ENCODE results near the gene BTBD9. TPM values are rescaled to one million over a fixed set of nuclear protein-coding genes. Genes with fewer than 3 reads are reported as not detected.

The BTBD9 gene
- total and polyA plus RNA-seq, 9 of the 15 experiments (the other 6 are each of a cell fraction or from before 2014, with no cell fraction given) = 0.08 to 1.6 (median 0.58) TPM

GRCh38 chr6:38262026-38262425 is 377.7 kb downstream of the BTBD9 start:
- ATAC-seq (no peak), FAIRE-seq (no peak), DNase-seq (ENCODE audit: extremely low read depth in 1 of 4, low spot score in 3 of 4) (no peak)
- Histone ChIP-seq H3K4me2 (ENCODE audit: insufficient read depth, low read length) (no peak overlapping the region), H3K4me1 (replicated peaks in 1 of 2; ENCODE audit: control insufficient read depth in 2 of 2, insufficient read depth in 2 of 2, low read length in 2 of 2) (no peaks in the 10 kb centered on the region), H3K4me3 (no peak overlapping the region), H4K20me1 (replicated peaks; ENCODE audit: control insufficient read depth, insufficient read depth, low read length) (no peaks in the 10 kb centered on the region; the same call in 1 of the 2 replicates), H2AFZ (ENCODE audit: low read depth, low read length) (no peak overlapping the region), H3K9ac (ENCODE audit: insufficient read depth in 1 of 2, low read depth in 2 of 2, low read length in 2 of 2) (no peak overlapping the region), H3K9me3 (replicated peaks; ENCODE audit: control insufficient read depth, insufficient read depth, low read depth, low read length) (no peaks in the 10 kb centered on the region), H3K36me3 (ENCODE audit: control insufficient read depth, insufficient read depth, low read length) (no peaks in the 10 kb centered on the region), H3K9me1 (ENCODE audit: control insufficient read depth, insufficient read depth, low read length) (no peaks in the 10 kb centered on the region), H3K79me2 (ENCODE audit: control insufficient read depth, insufficient read depth, low read length) (no peaks in the 10 kb centered on the region), H3K27ac (ENCODE audit: extremely low read depth, low read depth, low read length) (no peak overlapping the region), H3K27me3 (ENCODE audit: control insufficient read depth in 2 of 2, insufficient read depth in 2 of 2, low read length in 2 of 2) (peaks cover 9 to 13% of the 10 kb centered on the region in 2 experiments)
- BruUV-seq (replicated peaks) = no TSS peak
- ChIA-PET CTCF (ENCODE audit: low intra/inter-chr PET ratio) (no interaction called here), POLR2A (interaction anchor here (0.6 to 1.7 kb wide), 2 partner anchors 9 to 27 kb away, joined by 3 to 6 read pairs; no protein-coding TSS in a partner anchor)
- TF ChIP-seq SLC30A9 (CRISPR knock-in tag; IDR thresholded peaks at IDR 0.05) (no peak), TFAP4 (CRISPR knock-in tag; IDR thresholded peaks at IDR 0.05; ENCODE audit: borderline replicate concordance) (no peak), ESRRB (CRISPR knock-in tag; IDR thresholded peaks at IDR 0.05; ENCODE audit: borderline replicate concordance) (no peak), ARID3A (IDR thresholded peaks at IDR 0.05; ENCODE audit: borderline replicate concordance, low read depth, low read length) (no peak), FIP1L1 (IDR thresholded peaks at IDR 0.05; ENCODE audit: low read depth, low read length, poor library complexity, severe bottlenecking) (no peak), RBM22 (IDR thresholded peaks at IDR 0.05; ENCODE audit: low read depth, low read length, poor library complexity, severe bottlenecking) (no peak), MCM5 (IDR thresholded peaks at IDR 0.05; ENCODE audit: low read depth) (no peak), IFI16 (CRISPR knock-in tag; IDR thresholded peaks at IDR 0.05) (no peak), SMARCE1 (IDR thresholded peaks at IDR 0.05) (no peak), ZNF561 (CRISPR knock-in tag; conservative IDR thresholded peaks at IDR 0.05) (no peak), MIER1 (IDR thresholded peaks at IDR 0.05; ENCODE audit: low read depth) (no peak)
- TF ChIP-seq, protein P1, sequence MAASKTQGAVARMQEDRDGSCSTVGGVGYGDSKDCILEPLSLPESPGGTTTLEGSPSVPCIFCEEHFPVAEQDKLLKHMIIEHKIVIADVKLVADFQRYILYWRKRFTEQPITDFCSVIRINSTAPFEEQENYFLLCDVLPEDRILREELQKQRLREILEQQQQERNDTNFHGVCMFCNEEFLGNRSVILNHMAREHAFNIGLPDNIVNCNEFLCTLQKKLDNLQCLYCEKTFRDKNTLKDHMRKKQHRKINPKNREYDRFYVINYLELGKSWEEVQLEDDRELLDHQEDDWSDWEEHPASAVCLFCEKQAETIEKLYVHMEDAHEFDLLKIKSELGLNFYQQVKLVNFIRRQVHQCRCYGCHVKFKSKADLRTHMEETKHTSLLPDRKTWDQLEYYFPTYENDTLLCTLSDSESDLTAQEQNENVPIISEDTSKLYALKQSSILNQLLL (CRISPR knock-in tag; IDR thresholded peaks at IDR 0.05; ENCODE audit: borderline replicate concordance) = no peak
- TF ChIP-seq, protein P2, sequence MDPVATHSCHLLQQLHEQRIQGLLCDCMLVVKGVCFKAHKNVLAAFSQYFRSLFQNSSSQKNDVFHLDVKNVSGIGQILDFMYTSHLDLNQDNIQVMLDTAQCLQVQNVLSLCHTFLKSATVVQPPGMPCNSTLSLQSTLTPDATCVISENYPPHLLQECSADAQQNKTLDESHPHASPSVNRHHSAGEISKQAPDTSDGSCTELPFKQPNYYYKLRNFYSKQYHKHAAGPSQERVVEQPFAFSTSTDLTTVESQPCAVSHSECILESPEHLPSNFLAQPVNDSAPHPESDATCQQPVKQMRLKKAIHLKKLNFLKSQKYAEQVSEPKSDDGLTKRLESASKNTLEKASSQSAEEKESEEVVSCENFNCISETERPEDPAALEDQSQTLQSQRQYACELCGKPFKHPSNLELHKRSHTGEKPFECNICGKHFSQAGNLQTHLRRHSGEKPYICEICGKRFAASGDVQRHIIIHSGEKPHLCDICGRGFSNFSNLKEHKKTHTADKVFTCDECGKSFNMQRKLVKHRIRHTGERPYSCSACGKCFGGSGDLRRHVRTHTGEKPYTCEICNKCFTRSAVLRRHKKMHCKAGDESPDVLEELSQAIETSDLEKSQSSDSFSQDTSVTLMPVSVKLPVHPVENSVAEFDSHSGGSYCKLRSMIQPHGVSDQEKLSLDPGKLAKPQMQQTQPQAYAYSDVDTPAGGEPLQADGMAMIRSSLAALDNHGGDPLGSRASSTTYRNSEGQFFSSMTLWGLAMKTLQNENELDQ (CRISPR knock-in tag; IDR thresholded peaks at IDR 0.05; ENCODE audit: borderline replicate concordance) = no peak
- in situ Hi-C loops (cut with MboI) = no loop called here
- intact Hi-C loops (cut with micrococcal nuclease) = no loop called here
- WGBS (ENCODE audit: insufficient coverage, low coverage, missing lambda C conversion rate) = 0% methylated on average over 1 of the region's 1 CpG
